Thyroid gland (tissue), 4 donors: Measurements from ENCODE around the gene ZBTB44.

Source experiments
- CTCF ChIP-seq, 6 experiments: fragments of 200-600 bp in 3 of 6; fragments of 450-650 bp in 3 of 6; sonication (generic) in 3 of 6; IDR thresholded peaks; one replicate each; pipeline ENCODE4 v1.5.1; 2016 to 2019; ENCODE audit warnings: antibody characterized with exemption in 6 of 6, mild to moderate bottlenecking in 2 of 6, inconsistent platforms in 1 of 6, moderate library complexity in 1 of 6
- POLR2A ChIP-seq, 2 donors: fragments of 450-650 bp; IDR thresholded peaks; one replicate each; pipeline ENCODE4 v1.6.1; 2017; ENCODE audit warnings: antibody characterized with exemption in 2 of 2, mild to moderate bottlenecking in 2 of 2, moderate library complexity in 1 of 2

GRCh38 chr11:130318031-130318673, 3.4 kb upstream of the ZBTB44 start:
- TF ChIP-seq CTCF (IDR thresholded peaks at IDR 0.05) (no peak), POLR2A (IDR thresholded peaks at IDR 0.05) (no peak)
